NOMO-1 treated with DMSO at 0.1 percent for 48 hours (cell line): Measurements from ENCODE around the gene HHAT.

Experiments
- DNase-seq: peaks from one replicate; lab custom pipeline; 2025; ENCODE audit not compliant: unreplicated experiment; lab: John Stamatoyannopoulos, UW

Gene HHAT

DNA sequence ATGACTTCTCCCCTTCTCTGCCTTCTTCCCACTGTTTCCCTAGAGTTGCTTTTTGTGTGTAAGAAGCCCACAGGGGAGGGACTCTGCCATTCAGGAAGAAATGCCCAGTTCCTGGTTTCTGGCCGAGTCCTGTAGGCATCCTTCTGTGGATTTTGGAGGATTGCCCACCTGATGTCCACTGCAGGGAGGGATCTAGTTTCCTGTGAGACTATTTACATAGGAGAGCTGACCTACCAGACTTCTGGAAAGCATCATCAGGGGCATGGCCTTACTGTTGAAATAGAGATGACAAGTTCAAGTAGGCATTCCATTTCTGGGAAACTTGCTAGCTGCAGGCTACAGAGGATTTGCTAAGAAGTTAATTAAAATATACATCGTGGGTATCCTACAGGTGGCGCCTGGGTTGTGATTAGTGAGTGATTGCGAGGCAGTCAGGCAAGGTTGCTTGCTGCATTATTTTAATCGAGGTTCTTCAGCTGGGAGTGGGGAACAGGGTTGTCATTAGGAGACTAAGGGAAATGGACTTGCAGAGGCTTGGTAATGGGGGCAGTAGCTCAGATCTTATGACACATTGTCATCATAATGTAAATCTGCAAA is 148.7 kb downstream of the HHAT start:
- no peak for DNase-seq

DNA sequence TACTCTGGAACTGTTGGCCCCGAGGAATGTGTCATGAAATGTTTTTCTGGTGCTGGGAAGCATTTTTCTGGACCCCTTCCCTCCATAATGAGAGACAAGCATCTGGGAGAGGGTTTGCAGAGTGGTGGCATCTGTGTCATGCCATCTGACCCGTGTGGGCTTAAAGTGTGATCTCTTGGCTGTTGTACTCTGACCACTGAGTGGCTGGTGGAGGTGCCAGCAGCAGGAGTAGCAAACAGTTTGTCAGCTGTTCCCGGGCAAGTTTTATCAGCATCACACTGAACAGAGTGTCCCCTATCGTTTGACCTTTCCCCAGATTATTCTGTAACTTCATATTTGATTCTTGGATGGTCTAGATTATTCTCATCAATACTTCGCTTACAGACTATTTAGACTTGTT is 150.1 kb downstream of the HHAT start:
- no peak for DNase-seq

DNA sequence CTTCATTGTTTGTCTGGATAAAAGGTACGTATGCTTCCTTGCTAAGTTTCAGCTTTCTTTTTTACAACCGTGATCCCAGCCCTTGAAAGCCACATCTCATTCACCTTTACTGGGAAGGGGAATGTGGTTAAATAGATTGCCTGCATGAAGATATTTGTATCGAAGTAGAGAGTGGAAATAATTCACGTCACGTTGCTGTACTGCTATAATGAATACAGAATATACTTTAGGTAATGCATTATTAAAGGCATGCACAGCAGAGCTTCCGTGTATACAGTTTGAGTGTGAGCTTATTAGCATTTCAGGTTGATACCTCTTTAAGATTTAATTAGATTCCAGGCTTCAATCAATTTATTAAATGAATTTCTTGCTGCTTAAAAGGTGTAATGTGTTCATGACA is 153.8 kb downstream of the HHAT start:
- no peak for DNase-seq

DNA sequence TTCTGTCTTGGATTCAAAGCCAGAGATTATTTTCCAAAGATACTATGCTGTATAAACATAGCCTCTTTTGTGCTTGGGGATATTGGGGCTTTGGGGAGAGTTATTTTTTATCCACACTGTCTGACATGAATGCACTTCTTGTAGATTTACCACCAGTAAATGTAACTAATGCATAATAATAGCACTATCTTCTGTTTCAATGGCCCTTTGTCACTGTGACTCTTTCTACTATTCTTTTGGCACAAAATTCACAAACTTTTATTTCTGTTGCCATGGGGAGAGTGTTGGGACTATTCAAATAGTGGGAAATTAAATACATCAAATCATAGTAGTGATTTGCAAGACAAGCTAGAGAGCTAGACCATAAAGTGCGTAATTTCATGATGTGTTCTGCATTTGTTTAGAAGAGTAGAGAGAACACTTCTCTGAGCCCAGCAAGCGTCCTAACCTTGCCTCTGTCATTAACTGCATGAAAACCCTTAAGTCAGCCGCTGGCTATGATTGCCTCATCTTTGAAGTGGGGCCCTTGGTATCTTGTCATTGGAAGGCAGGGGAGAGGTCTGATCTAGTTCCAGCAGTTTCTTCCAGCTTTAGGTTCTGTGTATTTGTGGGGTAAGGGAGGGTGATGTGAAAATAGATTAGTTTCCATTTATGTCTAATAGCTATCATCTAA is 154.4 kb downstream of the HHAT start:
- no peak for DNase-seq

DNA sequence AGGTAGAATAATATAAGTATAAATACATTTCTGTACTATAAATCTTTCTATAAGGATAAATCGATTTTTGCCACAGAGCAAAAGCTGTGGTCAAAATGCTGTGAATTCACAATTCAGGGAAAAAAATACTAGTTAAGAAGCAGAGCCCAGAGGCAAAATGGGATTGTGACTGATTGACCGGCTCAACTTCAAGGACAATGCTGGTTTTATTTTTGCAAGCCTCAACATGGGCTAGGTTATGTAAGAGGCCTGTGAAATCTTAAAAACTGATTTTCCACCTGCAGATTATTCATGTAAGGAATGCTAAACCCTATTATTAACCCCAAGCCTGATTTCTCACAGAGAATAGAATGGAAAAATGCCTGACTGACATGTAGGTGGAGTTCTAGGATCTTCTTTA is 155.1 kb downstream of the HHAT start:
- DNase-seq, result no peak

DNA sequence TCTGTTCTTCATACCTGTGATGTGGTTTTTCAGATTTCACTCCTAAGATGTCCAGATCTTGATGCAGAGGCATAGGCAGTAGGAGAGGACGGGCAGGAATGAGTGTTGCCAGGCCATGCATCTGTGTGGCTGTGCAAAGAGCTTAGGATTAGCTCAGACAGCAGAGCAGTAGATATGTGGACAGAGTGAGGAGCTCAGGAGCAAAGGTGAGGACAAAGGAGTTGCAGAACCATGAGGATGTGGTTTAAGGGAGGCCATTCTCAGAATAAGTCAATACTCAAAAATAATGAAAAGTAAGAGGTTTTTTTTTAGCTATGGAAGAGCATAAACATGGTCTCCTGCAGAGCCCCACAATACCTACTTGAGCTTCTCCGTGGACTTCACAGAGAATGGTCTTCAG is 158.3 kb downstream of the HHAT start:
- no peak for DNase-seq

DNA sequence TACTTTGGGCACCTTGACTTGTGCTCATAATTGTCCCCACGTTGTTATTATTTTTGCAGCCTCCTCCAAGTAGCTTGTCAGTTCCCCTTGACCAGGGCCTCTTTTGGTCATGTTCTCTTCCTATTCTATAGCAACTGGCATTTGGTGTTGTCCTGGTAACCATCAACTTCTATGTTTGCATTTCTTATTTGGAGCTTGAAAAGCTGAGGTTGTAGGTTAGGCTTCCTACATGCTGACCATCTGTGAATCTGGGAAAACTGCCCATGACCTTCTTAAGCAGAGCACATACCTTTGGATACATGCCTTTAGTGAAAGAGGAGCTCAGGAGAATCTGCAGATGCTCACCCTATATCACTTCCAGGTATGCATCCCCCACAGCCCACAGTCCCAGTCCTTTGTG is 160.8 kb downstream of the HHAT start:
- DNase-seq, result no peak

DNA sequence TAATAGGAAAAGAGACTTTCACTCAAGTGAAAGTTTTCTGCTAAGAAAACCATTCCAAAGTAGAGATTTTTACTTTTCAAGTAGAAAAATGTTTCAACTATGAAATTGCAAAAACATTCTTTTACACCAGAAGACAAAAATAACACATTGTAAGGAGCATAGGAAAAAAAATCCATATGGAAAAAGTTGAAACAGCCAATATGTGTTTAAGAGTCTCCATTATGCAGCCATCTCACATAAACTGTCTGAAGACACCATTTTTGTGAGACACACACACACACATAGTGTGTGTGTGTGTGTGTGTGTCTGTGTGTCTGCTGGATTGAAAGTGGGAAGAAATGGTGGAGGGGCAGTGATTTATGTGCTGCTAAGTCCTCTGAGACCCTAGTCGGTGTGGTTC is 162.1 kb downstream of the HHAT start:
- DNase-seq, result no peak

DNA sequence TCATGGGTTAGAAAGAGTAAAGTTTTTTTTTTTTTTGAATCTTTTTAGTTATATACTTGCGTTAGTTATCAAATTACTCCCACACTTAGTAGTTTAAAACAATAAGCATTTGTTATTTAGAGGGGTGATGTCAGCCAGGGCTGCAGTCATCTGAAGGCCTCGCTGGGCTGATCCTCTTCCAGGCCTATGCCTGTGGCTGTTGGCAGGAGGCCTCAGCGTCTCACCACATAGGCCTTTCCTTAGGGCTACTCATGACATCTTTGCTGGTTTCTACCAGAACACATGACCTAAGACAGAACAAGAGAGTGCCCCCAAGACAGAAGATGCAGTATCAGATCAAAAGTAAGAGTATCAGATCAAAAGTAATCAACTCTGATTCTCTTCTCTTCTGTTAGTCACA is 167.4 kb downstream of the HHAT start:
- DNase-seq, result no peak

DNA sequence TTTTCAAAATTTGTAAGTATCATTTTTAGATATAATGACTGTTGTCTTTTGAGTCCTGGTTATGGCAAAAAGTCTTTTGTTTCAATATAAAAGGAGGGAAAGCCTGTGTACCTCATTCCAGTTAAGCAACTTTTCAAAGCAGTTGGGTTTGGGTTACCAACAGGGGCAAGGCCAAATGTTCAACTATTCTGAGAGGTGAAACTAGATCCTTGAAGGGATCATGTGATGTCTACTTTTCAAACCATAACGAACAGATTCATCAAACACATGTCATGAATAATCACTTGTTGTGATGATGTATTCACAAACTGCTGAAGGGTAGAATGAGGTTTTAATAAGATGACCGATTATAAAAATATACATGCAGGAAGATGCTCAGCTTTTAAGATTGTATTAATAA is 171.3 kb downstream of the HHAT start:
- DNase-seq, result no peak

DNA sequence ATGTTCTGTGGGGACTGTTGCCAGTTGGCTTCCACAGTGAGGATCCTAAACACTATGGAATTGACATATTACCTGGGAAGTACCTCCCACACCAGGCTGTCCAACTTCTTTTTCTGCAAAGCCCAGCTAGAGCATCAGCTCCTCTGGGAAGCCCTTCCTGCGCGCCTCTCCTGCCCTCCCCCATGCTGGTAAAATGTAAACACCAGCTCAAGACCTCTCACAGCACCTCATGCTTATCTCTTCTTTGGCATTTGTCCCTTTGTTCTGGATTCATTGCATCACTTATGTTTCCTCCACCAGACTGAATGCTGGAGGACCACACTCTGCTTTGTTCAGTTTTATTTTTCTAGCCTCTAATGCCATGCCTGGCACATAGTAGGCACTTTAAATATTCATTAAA is 172.1 kb downstream of the HHAT start:
- DNase-seq, result no peak

DNA sequence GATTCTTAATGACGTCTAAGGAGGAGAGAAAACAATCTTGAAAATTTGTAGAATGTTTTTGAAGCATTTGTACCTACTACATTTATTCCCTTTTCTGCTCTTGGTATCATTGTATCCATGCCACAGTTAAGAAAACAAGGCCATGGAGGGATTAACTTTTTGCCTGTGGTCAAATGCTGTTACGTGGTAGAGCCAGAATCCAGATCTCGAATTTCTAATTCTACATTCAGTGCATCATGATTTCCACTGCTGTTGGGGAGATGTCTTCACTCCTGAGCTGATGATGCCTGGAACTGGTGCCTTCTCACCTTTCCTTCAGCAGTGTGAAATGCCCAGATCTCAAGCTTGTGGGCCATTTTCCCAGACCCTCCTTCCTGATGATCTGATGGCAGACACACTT is 175.6 kb downstream of the HHAT start:
- no peak for DNase-seq

DNA sequence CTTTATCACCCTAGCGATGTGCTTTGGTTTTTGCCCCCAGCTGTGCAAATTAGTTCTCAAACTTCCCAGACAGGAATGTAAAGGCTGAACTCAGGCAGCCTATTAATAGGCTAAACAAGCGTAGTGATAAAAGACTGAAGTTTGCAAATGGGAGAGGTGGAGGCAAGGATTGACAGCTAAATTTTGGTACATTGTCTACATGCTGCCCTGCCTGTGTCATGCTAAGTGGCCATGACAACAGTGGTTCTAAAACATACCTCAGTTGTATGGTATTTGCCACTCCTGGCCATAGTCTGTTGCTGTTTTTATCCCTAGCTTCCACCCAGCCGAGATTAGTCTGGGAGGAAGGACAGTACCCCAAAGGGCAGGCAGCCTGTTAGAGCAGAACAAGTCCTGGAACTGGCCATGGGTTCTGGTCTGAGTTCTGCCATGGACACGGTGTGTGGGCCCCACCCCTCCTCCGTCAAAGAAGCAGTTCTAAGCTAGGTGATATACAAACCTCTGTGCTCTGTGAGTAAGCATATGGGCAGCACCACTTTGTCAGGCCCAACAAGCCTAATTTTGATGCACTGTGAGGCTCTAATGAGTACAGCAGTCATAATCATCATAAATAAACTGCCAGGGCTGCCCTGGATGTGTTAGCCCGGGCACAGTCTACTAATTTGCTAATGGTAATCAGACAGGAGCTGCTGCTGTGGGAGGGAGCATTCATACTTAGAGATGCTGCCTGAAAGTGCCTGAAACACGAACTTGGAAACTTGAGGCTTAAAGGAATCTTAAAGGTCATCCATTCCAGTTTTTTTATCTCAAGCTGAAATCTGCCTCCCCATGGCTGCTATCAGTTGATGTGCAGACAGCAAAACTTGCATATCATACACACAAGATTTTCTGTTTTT is 177.1 kb downstream of the HHAT start:
- no peak for DNase-seq

DNA sequence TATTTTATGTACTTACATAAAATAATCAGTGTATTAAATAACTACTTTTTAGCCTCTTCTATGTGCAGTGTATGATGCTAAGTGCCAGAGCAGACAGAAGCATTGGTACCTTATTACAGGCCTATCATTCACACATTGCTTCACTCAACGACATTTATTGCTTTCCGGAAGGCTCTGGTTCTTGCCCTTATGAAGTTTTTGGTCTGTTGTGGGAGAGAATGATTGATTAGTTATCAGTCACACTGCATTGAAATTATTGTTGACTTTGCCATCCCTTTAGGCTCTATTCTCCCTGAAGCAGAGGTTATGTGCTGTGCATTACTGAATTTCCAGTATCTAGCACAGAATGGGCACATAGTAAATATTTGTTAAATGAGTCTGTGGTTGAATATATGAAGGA is 178.0 kb downstream of the HHAT start:
- DNase-seq, result no peak

DNA sequence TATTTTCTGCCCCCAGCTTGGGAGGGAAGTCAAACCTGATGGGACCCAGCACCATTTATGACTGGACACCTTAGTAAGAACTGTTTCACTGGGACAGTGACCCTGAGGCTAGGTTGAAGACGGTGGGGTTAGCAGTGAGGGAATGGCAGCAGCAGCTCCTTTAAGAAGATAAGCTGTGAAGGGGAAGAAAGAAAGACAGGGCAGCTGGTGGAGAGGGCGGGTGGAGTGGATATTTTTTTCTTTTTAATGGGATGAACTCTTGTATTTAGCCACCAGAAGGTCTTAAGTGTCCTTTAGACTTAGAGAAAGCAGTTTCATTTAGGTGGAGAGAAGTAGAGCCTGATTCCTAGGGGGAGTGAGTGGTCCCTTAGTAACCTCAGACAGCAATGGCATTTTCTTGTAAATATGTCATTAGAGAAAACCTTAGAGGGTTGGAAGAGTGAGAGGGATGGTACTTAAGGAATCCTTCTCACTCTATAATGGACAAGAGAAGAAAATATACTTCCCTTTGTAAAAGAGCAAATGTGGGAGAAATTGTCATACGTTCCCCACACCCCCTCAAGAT is 187.5 kb downstream of the HHAT start:
- no peak for DNase-seq

DNA sequence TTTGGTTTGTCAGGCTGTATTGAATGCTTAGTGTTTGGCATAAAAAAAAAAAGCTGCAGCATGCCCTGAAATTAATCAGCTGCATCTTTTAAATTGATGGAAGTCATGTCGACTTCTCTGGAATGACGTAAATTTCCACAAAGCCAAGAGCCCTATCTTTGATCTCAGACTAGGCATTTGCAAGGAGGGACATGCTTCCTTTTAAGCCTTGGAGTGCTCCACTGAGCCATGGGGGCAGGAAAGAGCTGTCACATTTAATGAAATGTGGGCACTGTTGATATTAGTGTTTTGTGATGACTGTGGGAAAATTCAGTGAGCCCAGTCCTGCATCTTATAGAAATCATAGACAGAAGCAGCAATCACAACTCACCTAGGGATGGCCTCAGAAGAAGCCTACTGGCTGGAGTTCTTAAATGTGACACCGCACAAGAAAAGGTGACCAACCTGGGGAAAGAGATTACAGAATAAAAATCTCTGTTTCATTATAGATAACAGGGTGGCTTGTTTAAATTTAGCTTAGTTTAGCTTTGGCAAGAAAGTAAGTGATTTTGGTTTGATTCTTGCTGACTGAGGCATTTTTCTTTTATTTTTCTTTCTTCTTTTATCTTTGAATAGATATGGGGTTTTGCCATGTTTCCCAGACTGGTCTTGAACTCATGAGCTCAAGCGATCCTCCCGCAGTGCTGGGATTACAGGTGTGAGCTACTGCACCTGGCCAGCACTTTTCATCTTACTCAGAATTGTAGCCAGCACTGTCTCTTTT is 188.2 kb downstream of the HHAT start:
- no peak for DNase-seq

DNA sequence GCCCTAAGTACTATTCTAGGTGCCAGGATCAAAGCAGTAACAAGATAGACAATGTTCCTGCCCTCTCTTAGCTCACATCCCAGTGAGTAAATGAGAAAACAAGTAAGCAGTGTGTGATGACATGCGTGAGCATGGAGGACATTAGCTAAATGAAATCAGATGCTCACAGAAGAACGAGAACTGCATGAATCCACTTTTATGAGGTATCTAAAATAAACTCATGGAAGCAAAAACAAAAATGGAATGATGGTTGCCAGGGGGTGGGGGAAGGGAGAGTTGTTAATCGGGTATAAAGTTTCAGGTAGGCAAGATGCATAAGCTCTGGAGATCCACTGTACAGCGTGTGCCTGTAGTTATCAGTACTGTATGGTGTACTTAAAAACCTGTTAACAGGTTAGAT is 195.1 kb downstream of the HHAT start:
- no peak for DNase-seq

DNA sequence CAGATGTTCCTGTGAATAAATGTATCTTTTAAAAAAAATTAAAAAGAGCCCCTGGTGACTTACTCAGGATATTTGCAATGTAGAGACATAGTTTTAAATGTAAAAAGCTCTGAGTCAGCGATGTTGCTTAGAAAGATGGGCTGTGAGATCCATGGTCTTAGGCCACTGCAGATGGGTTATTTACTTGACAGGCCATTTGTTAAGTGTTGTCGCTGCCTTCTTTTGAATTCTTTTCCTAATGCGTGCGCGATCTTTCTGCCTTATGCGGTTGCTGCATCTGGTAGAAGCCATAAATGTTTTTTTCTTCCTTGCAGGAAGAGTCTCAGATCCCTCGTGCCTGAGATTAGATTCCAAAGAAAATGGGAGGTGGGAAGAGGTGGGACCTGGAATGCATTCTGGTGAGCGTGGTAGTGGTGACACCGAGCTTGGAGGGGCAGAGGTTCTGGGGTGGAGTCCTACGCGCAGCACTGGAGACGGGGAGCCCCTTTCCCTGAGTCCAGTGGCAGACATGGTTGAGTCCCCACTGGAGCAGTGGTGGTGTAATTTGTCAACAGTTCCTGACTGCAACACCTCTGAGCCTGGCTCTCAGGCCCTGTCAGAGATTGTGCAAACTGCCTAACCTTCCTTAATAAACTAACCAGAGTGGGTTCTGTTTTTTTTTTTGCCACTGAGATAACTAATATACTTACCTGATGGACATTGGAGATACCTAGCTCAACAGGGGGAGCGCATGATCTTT is 197.2 kb downstream of the HHAT start:
- DNase-seq, result no peak

DNA sequence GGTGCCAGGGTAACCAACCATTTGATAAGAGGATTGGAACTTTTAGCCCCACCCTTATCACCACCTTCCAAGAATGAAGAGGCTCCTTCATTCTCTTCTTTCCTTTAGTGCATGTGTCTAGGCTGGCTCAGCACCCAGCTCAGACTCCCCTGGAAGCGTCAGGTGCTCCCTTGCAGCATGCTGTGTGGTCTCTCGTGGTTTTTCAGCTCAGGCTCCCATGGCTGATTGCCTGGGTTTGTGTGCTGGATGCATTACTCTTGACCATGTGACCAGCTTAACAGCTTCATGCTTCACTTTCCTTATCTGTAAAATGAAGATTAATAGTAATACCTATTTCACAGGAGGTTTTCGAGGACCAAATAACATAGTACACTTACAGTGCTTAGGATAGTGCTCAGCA is 198.4 kb downstream of the HHAT start:
- no peak for DNase-seq

DNA sequence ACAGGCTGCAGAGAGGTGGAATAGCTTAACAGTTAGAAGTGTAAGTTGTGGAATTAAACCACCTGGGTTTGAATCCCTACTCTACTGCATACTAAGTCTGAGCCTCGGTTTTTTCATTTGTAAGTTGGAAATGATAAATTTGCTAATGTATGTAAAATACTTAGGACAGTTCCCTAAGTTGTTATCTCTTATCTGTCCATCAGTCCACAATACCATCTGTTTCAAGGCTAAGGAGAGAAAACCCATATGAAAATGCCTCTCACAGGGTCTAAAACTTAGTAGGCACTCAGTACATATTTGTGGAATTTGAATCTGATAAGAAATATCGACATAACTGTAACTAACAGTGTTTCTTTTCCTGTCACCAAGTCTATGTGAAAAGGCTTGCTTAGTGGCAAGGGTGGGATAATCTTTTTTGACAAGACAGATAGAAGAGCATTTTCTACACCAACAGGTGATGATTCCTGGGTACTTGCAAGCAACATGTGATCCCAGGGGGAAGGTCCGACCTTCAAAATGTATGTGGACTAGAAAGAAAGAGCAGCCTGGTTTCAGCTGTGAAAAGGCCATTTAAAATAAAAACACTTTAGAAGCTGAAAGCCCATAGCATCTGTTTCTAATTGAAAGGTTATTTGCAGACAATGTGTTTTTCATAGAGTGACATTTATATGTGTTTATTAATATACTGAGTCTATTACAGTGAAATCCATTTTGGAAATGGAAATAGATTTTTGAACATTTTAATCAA is 202.9 kb downstream of the HHAT start:
- DNase-seq, result no peak
